Measurements from ENCODE around the gene SV2B.

DNA sequence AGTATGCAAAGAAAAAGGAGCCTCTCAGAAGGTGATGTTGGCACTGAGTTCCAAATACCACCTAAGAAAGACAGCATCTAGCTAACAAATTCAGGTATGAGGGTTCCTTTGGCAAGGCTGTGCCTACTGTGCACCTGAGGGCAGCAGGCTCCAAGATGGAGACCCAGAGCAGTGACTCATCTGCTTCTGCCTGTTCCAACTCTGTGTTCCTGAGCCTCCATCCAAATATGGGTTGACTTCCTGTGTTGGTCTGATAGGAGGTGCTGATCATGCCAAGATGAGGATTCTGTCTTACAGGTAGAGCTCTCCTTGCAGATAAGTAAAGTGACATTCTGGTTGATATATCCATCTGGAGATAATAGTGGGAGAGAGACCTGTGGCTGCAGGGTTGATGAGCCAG, 26.0 kb downstream of the SV2B start:
- TF ChIP-seq POLR2AphosphoS5 (IDR thresholded peaks at IDR 0.05; ENCODE audit: low read depth, low read length), result no peak
- TF ChIP-seq FOXP2 (optimal IDR thresholded peaks at IDR 0.05; ENCODE audit: borderline replicate concordance, extremely low read depth, extremely low read length, insufficient read depth), result no peak

All from PFSK-1 (cell line).